IPS DF 19.7 (cell line): ENCODE measurements around the gene BMP6.

Experiments used
- DNase-seq: peaks from one replicate; pipeline ENCODE4 v3.0.0-alpha.2; 2013; ENCODE audit warnings: low read depth, low spot score

BMP6 gene

DNA sequence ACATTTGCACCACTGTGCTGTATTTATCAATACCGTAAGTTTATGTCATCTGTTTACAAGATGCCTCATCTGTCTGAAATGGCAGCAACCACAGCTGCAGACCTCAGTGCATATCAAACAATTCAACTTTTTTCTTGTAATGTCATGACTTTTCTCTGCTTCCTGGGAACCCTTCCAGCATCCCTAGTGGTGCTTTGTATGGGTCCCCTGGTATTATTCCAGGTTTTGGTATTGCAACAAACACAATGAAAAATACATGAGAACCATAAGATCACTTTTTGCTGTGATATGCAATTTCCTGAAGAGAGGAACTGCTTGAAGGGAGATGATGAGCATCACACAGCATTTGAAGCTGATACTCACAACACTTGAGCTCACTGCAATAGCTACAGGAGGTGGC is 196.7 kb downstream of the BMP6 start:
- DNase-seq: no peak

DNA sequence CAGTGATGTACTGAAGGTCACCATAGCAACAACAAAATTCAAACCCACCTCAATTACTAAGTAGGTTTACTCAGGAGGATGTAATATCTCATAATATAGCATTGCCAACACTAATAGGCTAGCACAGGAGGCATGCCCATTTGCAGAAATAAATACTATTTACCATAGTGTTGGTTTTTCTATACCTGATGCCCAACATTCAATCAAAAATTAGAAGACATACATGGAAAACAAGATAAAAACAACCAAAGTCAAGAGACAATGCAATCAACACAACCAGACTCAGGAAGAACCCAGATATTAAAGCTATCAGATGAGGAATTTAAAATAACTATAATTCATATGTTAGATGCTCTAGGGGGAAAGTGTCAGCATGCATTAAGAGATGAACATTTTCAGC is 199.0 kb downstream of the BMP6 start:
- no peak for DNase-seq
